Measurements from ENCODE around the gene GIMD1. TPM values are rescaled to one million over a fixed set of nuclear protein-coding genes. Genes with fewer than 3 reads are reported as not detected.

Gene GIMD1
- total and polyA plus RNA-seq, 4 donors: 11.8 TPM; not detected in 3

DNA sequence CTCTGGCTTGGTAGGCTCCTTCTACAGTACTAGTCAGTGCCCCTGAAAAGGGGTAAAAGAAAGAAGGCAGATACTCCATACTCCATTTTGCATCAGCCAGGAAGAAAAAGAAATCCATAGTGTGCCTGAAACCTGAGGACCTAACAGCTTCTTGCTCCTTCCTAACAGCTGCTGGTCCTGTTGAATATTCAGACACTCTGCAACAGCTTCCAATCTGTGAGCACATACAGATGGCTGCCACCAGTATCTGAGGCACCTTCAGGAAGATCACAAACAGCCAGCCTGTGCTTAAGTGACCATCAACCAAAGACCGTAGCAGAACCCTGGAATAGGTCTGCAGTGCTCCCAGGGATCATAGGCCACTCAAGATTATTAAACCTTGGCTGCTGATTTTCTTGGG is 4.3 kb downstream of the GIMD1 start:
- H3K9me3 ChIP-seq (ENCODE audit: control insufficient read depth, low read length): no peaks in the 10 kb centered on the region
- ATAC-seq (ENCODE audit: low FRiP score) (no peak), DNase-seq (no peak)
- intact Hi-C loops (cut with DNase I): no loop called here
- no peaks in the 10 kb centered on the region for H3K36me3 ChIP-seq (ENCODE audit: control insufficient read depth in 1 of 2, insufficient read depth in 2 of 2, low read length in 1 of 2)
- WGBS, 2 donors: 94 to 100% methylated on average over 1 of the region's 1 CpG
- peak overlapping the region in 1 of 2 donors; percentile 59 for H3K27ac ChIP-seq (ENCODE audit: low read depth in 1 of 2, low read length in 2 of 2)
- H3K4me3 ChIP-seq (ENCODE audit: low read length in 2 of 2): no peak overlapping the region
- no peaks in the 10 kb centered on the region for H3K27me3 ChIP-seq (ENCODE audit: control insufficient read depth in 1 of 2, insufficient read depth in 2 of 2, low read length in 1 of 2)
- peaks cover 0 to 10% of the 10 kb centered on the region in 2 donors for H3K4me1 ChIP-seq (ENCODE audit: control insufficient read depth in 1 of 2, insufficient read depth in 2 of 2, low read length in 2 of 2)

DNA sequence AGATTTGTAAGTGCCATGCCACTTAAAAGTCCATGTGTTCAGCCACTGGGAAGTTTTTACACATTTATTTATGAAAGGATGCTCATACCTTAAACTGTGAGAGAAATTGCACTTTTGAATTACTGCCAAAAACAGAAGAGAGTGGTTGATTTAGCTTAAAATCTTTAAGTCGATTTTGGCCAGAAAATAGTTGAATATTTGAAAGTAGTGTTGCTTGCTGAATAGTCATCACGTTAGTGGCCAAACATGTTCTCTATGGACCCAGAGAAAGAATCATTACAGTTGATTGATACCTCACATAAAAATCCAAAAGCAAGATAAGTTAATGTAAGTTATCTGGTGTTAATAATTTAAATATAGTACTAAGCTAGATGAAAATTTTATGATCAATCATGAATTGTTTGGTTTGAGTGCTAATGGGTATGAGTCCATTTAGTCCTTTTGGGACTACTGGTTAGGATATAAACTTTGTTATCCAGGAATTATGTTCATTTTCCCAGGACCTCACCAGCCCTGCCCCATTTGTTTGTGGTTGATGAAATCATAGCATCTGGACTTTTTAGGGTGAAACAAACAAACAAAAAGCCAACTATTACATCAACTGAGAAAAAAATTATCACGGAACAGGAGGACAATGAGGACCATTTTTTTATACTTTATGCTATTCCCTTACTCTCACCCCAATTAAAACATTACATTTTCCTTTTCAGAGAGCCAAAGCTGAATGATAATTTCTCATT is 6.3 kb downstream of the GIMD1 start:
- H3K36me3 ChIP-seq (ENCODE audit: control insufficient read depth in 1 of 2, insufficient read depth in 2 of 2, low read length in 1 of 2): no peaks in the 10 kb centered on the region
- no peak for DNase-seq
- H3K27ac ChIP-seq (ENCODE audit: low read depth in 1 of 2, low read length in 2 of 2): no peak overlapping the region
- intact Hi-C loops (cut with DNase I): no loop called here
- H3K27me3 ChIP-seq (ENCODE audit: control insufficient read depth in 1 of 2, insufficient read depth in 2 of 2, low read length in 1 of 2): no peaks in the 10 kb centered on the region
- no peak for ATAC-seq (ENCODE audit: low FRiP score)
- H3K9me3 ChIP-seq (ENCODE audit: control insufficient read depth, low read length): no peaks in the 10 kb centered on the region
- H3K4me3 ChIP-seq (ENCODE audit: low read length in 2 of 2): no peak overlapping the region
- peaks cover 0 to 10% of the 10 kb centered on the region in 2 donors for H3K4me1 ChIP-seq (ENCODE audit: control insufficient read depth in 1 of 2, insufficient read depth in 2 of 2, low read length in 2 of 2)
- 76 to 80% methylated on average over 3 of the region's 3 CpGs for WGBS, 2 donors

DNA sequence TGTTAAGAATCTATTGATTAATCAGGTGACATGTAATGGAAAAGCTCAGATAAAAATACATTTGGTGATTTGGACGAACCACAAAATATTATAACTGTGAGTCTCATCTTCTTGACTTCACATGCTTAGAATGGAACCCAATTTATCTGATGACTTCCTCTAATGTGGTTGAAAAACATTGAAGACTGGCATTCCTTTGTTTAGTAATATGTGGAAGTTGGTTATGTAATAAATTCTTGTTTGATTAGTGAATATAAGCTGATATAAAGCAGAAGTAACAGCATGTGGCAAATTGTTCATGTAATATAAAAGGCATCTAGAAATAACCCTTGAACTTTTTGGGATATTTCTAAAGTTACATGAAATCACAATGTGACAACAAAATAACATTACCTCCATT is 9.7 kb downstream of the GIMD1 start:
- DNase-seq (no peak), ATAC-seq (ENCODE audit: low FRiP score) (no peak)
- Histone ChIP-seq H3K27me3 (ENCODE audit: control insufficient read depth in 1 of 2, insufficient read depth in 2 of 2, low read length in 1 of 2) (no peaks in the 10 kb centered on the region), H3K4me1 (ENCODE audit: control insufficient read depth in 1 of 2, insufficient read depth in 2 of 2, low read length in 2 of 2) (no peaks in the 10 kb centered on the region), H3K27ac (ENCODE audit: low read depth in 1 of 2, low read length in 2 of 2) (no peak overlapping the region), H3K36me3 (ENCODE audit: control insufficient read depth in 1 of 2, insufficient read depth in 2 of 2, low read length in 1 of 2) (no peaks in the 10 kb centered on the region), H3K9me3 (ENCODE audit: control insufficient read depth, low read length) (no peaks in the 10 kb centered on the region), H3K4me3 (ENCODE audit: low read length in 2 of 2) (no peak overlapping the region)
- intact Hi-C loops (cut with DNase I): no loop called here
- WGBS, 2 donors: 84 to 92% methylated on average over 1 of the region's 1 CpG

DNA sequence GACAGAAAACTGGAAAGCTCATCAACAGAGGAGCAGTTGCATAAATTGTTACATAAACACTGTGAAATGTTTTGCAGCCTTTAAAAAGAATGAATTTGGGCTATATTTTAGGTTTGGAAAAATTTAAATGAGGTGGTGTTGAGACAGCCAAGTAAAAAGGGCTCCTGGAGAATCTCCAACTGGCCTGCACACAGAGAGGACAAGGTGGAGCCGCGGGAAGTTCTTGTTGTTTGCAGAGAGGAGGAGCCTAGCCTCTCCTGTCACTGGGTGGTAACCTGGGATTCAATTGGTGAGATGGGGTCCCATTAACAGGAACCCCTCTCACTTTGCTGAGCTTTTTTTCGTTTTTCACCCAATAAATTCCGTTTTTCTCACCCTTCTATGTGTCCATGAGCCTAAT is 13.4 kb downstream of the GIMD1 start:
- Histone ChIP-seq H3K9me3 (ENCODE audit: control insufficient read depth, low read length) (no peaks in the 10 kb centered on the region), H3K4me1 (ENCODE audit: control insufficient read depth in 1 of 2, insufficient read depth in 2 of 2, low read length in 2 of 2) (no peaks in the 10 kb centered on the region), H3K36me3 (ENCODE audit: control insufficient read depth in 1 of 2, insufficient read depth in 2 of 2, low read length in 1 of 2) (peaks cover 0 to 2% of the 10 kb centered on the region in 2 donors), H3K27ac (ENCODE audit: low read depth in 1 of 2, low read length in 2 of 2) (peak overlapping the region in 1 of 2 donors; percentile 76), H3K4me3 (ENCODE audit: low read length in 2 of 2) (peak overlapping the region; percentile 32 to 60), H3K27me3 (ENCODE audit: control insufficient read depth in 1 of 2, insufficient read depth in 2 of 2, low read length in 1 of 2) (no peaks in the 10 kb centered on the region)
- intact Hi-C loops (cut with DNase I): no loop called here
- WGBS, 2 donors: 7 to 9% methylated on average over 4 of the region's 4 CpGs
- ATAC-seq (ENCODE audit: low FRiP score) (no peak), DNase-seq (peak in 1 of 2 donors; percentile 46)

DNA sequence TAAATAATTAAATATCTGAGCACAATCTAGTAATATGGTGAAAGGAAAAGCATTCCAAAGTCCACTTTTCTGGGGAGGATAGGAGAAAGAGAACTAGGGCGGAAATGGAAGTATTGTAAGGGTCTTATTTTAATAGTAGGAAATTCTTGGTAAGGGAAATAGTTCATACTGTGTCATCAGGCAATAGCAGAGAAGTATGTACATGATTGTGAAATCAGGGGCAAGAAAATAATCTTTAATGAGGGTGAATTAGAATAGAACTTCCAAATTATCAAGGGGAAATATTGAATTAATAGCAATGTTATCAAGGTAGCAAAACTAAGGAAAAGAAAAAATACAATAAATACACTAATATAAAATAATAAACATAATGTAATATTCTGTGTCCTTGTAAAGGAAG is 14.8 kb downstream of the GIMD1 start:
- Histone ChIP-seq H3K4me1 (ENCODE audit: control insufficient read depth in 1 of 2, insufficient read depth in 2 of 2, low read length in 2 of 2) (no peaks in the 10 kb centered on the region), H3K4me3 (ENCODE audit: low read length in 2 of 2) (no peak overlapping the region), H3K36me3 (ENCODE audit: control insufficient read depth in 1 of 2, insufficient read depth in 2 of 2, low read length in 1 of 2) (peaks cover 0 to 2% of the 10 kb centered on the region in 2 donors), H3K27ac (ENCODE audit: low read depth in 1 of 2, low read length in 2 of 2) (no peak overlapping the region), H3K27me3 (ENCODE audit: control insufficient read depth in 1 of 2, insufficient read depth in 2 of 2, low read length in 1 of 2) (no peaks in the 10 kb centered on the region), H3K9me3 (ENCODE audit: control insufficient read depth, low read length) (no peaks in the 10 kb centered on the region)
- intact Hi-C loops (cut with DNase I): no loop called here
- WGBS, 2 donors: 90 to 96% methylated on average over 1 of the region's 1 CpG
- no peak for DNase-seq
- no peak for ATAC-seq (ENCODE audit: low FRiP score)

DNA sequence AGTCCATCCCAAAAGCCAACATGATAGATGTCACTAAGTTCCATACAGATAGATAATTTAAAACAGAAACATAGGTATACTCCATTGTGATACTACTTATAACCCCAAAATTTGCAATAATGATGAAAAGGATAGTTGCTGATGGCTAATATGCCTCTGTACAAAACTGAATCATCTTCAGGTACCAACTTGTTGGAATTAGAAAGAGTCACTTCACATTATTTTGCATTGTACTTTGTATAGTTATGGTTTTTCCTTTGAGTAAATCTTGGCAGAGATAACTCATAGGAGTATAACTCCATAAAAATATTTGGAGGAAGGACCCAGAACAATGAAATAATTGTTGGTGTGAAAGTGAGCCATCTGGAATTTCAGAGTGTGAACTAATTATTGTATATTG is 17.6 kb downstream of the GIMD1 start:
- intact Hi-C loops (cut with DNase I): no loop called here
- Histone ChIP-seq H3K4me1 (ENCODE audit: control insufficient read depth in 1 of 2, insufficient read depth in 2 of 2, low read length in 2 of 2) (no peaks in the 10 kb centered on the region), H3K36me3 (ENCODE audit: control insufficient read depth in 1 of 2, insufficient read depth in 2 of 2, low read length in 1 of 2) (peaks cover 0 to 2% of the 10 kb centered on the region in 2 donors), H3K27ac (ENCODE audit: low read depth in 1 of 2, low read length in 2 of 2) (no peak overlapping the region), H3K27me3 (ENCODE audit: control insufficient read depth in 1 of 2, insufficient read depth in 2 of 2, low read length in 1 of 2) (no peaks in the 10 kb centered on the region), H3K9me3 (ENCODE audit: control insufficient read depth, low read length) (no peaks in the 10 kb centered on the region), H3K4me3 (ENCODE audit: low read length in 2 of 2) (no peak overlapping the region)
- DNase-seq (no peak), ATAC-seq (ENCODE audit: low FRiP score) (no peak)

DNA sequence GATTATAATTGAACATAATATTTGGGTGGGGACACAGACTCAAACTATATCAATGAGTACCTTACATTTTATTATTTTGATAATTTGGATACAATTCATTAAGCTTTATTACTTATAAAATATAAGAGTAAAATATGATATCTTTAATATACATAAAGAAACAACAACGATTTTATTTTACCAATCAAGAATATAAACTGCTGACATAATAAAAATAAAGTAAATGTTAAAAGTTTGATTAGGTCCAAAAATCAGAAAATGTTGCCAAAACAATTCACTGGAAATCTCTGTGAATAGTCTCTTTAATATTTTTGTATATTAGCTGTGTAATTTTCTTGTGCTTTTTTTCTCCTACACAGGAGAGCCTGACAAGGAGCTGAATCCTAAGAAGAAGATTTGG is 21.4 kb downstream of the GIMD1 start:
- peaks cover 0 to 2% of the 10 kb centered on the region in 2 donors for H3K36me3 ChIP-seq (ENCODE audit: control insufficient read depth in 1 of 2, insufficient read depth in 2 of 2, low read length in 1 of 2)

DNA sequence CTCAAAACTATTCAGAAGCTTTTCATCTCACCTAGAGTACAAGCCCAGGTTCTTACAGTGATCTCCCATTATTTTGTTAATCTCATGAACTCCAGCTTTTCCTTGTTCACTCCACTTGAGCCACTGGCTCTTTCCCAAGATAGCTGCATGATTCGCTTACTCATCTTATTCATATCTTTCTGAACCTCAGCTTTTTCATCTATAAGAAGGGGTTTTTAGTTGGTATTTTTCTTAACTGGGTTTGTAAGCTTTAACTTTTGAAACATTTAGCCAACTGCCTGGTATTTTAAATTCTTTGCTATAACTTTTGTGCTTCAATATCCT is 24.0 kb downstream of the GIMD1 start:
- ATAC-seq (ENCODE audit: low FRiP score) (no peak), DNase-seq (no peak)
- intact Hi-C loops (cut with DNase I): no loop called here
- Histone ChIP-seq H3K27me3 (ENCODE audit: control insufficient read depth in 1 of 2, insufficient read depth in 2 of 2, low read length in 1 of 2) (no peaks in the 10 kb centered on the region), H3K27ac (ENCODE audit: low read depth in 1 of 2, low read length in 2 of 2) (no peak overlapping the region), H3K36me3 (ENCODE audit: control insufficient read depth in 1 of 2, insufficient read depth in 2 of 2, low read length in 1 of 2) (no peaks in the 10 kb centered on the region), H3K4me3 (ENCODE audit: low read length in 2 of 2) (no peak overlapping the region), H3K9me3 (ENCODE audit: control insufficient read depth, low read length) (no peaks in the 10 kb centered on the region), H3K4me1 (ENCODE audit: control insufficient read depth in 1 of 2, insufficient read depth in 2 of 2, low read length in 2 of 2) (no peaks in the 10 kb centered on the region)
- WGBS, 2 donors: 54 to 75% methylated on average over 1 of the region's 1 CpG

More for the DNA sequence above, 21.4 kb downstream of the GIMD1 start:
- Histone ChIP-seq H3K4me1 (ENCODE audit: control insufficient read depth in 1 of 2, insufficient read depth in 2 of 2, low read length in 2 of 2) (no peaks in the 10 kb centered on the region), H3K9me3 (ENCODE audit: control insufficient read depth, low read length) (no peaks in the 10 kb centered on the region), H3K27me3 (ENCODE audit: control insufficient read depth in 1 of 2, insufficient read depth in 2 of 2, low read length in 1 of 2) (no peaks in the 10 kb centered on the region), H3K27ac (ENCODE audit: low read depth in 1 of 2, low read length in 2 of 2) (no peak overlapping the region), H3K4me3 (ENCODE audit: low read length in 2 of 2) (no peak overlapping the region)
- no peak for DNase-seq
- 89 to 93% methylated on average over 1 of the region's 1 CpG for WGBS, 2 donors
- intact Hi-C loops (cut with DNase I): no loop called here
- no peak for ATAC-seq (ENCODE audit: low FRiP score)

DNA sequence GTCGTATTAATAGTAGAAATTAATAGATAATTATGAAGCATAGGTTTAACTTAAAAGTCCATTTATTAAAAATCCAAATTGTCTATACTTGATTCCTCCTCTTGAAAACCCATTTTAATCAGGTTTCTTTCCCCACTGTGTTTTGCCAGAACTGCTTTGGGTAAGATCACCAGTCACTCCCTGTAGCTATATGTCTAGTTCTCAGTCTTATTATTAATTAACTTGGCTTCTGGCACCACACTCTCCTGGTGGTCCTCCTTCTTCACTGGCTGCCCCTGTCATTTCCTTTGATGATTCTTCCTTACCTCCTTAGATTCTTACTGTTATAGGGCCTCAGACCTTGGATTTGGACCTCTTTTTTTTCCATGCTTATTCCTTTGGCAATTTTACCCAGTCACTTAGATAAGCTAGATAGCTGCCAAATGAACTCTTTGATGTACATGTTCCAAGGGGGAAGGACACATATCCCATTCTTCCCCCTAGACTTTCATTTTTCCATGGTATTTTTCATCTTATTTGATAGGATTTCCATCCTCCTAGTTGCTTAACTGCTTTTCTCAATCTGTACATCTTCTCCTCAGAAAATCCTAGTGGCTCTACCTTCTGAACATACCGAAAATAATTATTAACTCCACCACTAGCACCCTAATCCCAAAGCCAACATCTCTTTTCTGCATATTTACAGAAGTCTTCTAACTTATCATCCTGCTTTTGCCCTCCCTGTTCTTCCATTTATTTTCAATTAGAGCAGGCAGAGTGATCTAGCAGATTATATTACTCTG is 24.5 kb downstream of the GIMD1 start:
- H3K4me1 ChIP-seq (ENCODE audit: control insufficient read depth in 1 of 2, insufficient read depth in 2 of 2, low read length in 2 of 2): no peaks in the 10 kb centered on the region
- H3K27ac ChIP-seq (ENCODE audit: low read depth in 1 of 2, low read length in 2 of 2): no peak overlapping the region
- H3K27me3 ChIP-seq (ENCODE audit: control insufficient read depth in 1 of 2, insufficient read depth in 2 of 2, low read length in 1 of 2): no peaks in the 10 kb centered on the region
- H3K36me3 ChIP-seq (ENCODE audit: control insufficient read depth in 1 of 2, insufficient read depth in 2 of 2, low read length in 1 of 2): peaks cover 0 to 2% of the 10 kb centered on the region in 2 donors
- ATAC-seq (ENCODE audit: low FRiP score) (no peak), DNase-seq (no peak)
- H3K4me3 ChIP-seq (ENCODE audit: low read length in 2 of 2): no peak overlapping the region
- intact Hi-C loops (cut with DNase I): no loop called here
- H3K9me3 ChIP-seq (ENCODE audit: control insufficient read depth, low read length): no peaks in the 10 kb centered on the region
- 94 to 96% methylated on average over 2 of the region's 2 CpGs for WGBS, 2 donors

Data from aorta (tissue), 5 donors.